Measurements from ENCODE around the gene FAM210B.

DNA sequence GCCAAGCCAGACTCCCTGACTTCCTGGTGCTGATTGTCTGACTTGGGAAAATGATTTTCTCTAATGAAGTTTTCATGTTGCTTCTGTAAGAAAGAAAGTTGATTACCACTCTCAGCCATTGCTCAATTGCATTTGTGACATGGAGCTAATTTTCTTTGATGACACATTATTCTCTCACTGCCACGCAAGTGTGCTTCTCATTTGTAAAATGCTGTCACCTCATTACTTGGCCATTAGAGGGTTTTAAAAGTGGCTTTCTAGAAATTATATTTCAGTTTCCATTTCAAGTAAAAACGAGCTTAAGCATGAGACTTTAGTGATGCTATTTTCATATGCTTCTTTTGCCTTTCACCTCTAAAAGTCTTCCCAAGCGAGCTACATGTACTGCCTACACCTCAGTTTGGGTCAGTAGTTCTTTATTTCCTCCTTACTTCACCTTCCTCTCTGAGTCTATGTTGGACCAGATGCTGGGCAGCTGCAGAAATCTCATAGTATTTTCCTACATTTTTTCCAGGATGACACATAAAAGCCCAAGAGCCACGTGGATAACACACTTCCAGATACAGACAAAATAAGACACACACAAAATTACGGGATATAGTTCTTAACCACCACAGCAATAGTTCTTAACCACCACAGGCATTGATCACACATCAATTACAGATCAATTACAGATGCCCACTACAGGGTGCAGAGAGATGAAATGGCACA lies 6.3 kb upstream of the FAM210B start:
- TF ChIP-seq CTCF (IDR thresholded peaks at IDR 0.05): no peak
- no peak for TF ChIP-seq POLR2A (IDR thresholded peaks at IDR 0.05)
